DND-41 (cell line): Measurements from ENCODE around the gene NMUR1.
"Not testable (repeated sequence)": the region's sequence is repeated elsewhere in the genome, so short reads cannot be mapped to it uniquely, and the experiment has no call there.

Experiments used
- ATAC-seq: fragments of 200-7000 bp; cut with Tn5 transposase; 3 replicates; pipeline ENCODE4 v1.9.1; 2021; ENCODE audit warnings: low read depth; ENCODE audit not compliant: insufficient read depth
- DNase-seq: peaks from one replicate; pipeline ENCODE4 v3.0.0-alpha.2; 2020
- H2AFZ ChIP-seq: 2 replicates; pipeline ENCODE4 v1.6.0; 2012; ENCODE audit warnings: low read depth, low read length
- H3K27ac ChIP-seq: 2 replicates; pipeline ENCODE4 v1.5.1; 2012; ENCODE audit warnings: low read length, inconsistent platforms
- H3K27me3 ChIP-seq: fragments of 200-600 bp; sonication (generic); 2 replicates; pipeline ENCODE4 v1.6.0; 2012; ENCODE audit warnings: low read length, mild to moderate bottlenecking, inconsistent platforms; ENCODE audit not compliant: insufficient read depth, poor library complexity
- H3K36me3 ChIP-seq: 2 replicates; pipeline ENCODE4 v1.5.1; 2012; ENCODE audit warnings: low read length, inconsistent platforms; ENCODE audit not compliant: insufficient read depth
- H3K4me1 ChIP-seq: 2 replicates; pipeline ENCODE4 v1.5.1; 2012; ENCODE audit warnings: mild to moderate bottlenecking, low read length; ENCODE audit not compliant: insufficient read depth
- H3K4me2 ChIP-seq: 2 replicates; pipeline ENCODE4 v1.6.0; 2012; ENCODE audit warnings: mild to moderate bottlenecking, moderate library complexity, low read length, inconsistent platforms; ENCODE audit not compliant: insufficient read depth
- H3K4me3 ChIP-seq, 2 experiments: fragments of 200-600 bp in 1 of 2; shearing (Covaris generic) in 1 of 2; 2 replicates each; pipeline ENCODE4 v1.5.1; 2012 to 2016; ENCODE audit warnings: inconsistent platforms in 2 of 2, low read length in 2 of 2, mild to moderate bottlenecking in 2 of 2, low read depth in 1 of 2, moderate library complexity in 1 of 2
- H3K79me2 ChIP-seq: 2 replicates; pipeline ENCODE4 v1.6.0; 2012; ENCODE audit warnings: low read length, inconsistent platforms; ENCODE audit not compliant: insufficient read depth
- H3K9ac ChIP-seq: 2 replicates; pipeline ENCODE4 v1.6.0; 2012; ENCODE audit warnings: low read depth, mild to moderate bottlenecking, inconsistent platforms, low read length, moderate library complexity
- H3K9me3 ChIP-seq: 2 replicates; pipeline ENCODE4 v1.5.1; 2012; ENCODE audit warnings: low read length, moderate library complexity, mild to moderate bottlenecking, inconsistent platforms; ENCODE audit not compliant: insufficient read depth, severe bottlenecking
- H4K20me1 ChIP-seq: 2 replicates; pipeline ENCODE4 v1.6.0; 2012; ENCODE audit warnings: low read length; ENCODE audit not compliant: insufficient read depth
- EZH2 ChIP-seq: IDR thresholded peaks from 3 replicates; pipeline ENCODE4 v1.6.1; 2012; ENCODE audit warnings: borderline replicate concordance, low read depth, mild to moderate bottlenecking, moderate library complexity, low read length, inconsistent platforms; ENCODE audit not compliant: severe bottlenecking
- TF ChIP-seq, protein P1 (sequence below): IDR thresholded peaks from 2 replicates; pipeline ENCODE4 v1.5.1; 2012; ENCODE audit warnings: borderline replicate concordance, low read length, moderate library complexity, mild to moderate bottlenecking; ENCODE audit not compliant: poor library complexity, severe bottlenecking; ENCODE audit errors: extremely low read depth

NMUR1 gene

DNA sequence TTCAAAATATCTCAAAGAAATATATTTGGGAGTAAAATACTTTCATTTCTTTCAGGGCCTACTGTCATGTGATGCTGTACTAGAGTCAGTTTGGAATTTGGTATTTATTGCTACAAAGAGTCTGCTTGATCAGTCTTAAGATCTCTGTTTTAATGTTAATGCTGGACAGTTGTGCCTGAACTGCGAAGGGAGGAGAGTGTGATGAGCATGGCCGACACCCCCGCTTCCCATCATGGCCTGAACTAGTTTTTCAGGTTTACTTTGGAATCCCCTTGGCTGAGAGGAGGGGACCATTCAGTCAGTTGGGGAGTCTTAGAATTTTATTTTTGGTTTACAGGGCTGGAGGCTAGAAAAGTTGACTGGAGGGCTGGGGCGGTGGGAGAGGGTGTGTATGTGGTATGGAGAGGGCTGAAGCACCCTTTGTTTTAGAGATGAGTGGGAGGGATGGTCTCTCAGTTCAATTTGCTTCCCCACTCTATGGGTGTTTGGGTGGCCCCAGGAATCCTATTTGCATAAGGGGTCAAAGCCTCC is 41.5 kb upstream of the NMUR1 start:
- no peak overlapping the region for H3K9ac ChIP-seq
- H3K36me3 ChIP-seq, result no peaks in the 10 kb centered on the region
- no peak overlapping the region for H2AFZ ChIP-seq
- ATAC-seq (no peak), DNase-seq (no peak)
- H3K4me3 ChIP-seq, result no peak overlapping the region
- H4K20me1 ChIP-seq, result no peaks in the 10 kb centered on the region
- no peaks in the 10 kb centered on the region for H3K27me3 ChIP-seq
- H3K27ac ChIP-seq, result no peak overlapping the region
- H3K4me1 ChIP-seq, result no peaks in the 10 kb centered on the region
- H3K4me2 ChIP-seq, result no peak overlapping the region
- no peaks in the 10 kb centered on the region for H3K9me3 ChIP-seq
- no peaks in the 10 kb centered on the region for H3K79me2 ChIP-seq
- TF ChIP-seq, protein P1, sequence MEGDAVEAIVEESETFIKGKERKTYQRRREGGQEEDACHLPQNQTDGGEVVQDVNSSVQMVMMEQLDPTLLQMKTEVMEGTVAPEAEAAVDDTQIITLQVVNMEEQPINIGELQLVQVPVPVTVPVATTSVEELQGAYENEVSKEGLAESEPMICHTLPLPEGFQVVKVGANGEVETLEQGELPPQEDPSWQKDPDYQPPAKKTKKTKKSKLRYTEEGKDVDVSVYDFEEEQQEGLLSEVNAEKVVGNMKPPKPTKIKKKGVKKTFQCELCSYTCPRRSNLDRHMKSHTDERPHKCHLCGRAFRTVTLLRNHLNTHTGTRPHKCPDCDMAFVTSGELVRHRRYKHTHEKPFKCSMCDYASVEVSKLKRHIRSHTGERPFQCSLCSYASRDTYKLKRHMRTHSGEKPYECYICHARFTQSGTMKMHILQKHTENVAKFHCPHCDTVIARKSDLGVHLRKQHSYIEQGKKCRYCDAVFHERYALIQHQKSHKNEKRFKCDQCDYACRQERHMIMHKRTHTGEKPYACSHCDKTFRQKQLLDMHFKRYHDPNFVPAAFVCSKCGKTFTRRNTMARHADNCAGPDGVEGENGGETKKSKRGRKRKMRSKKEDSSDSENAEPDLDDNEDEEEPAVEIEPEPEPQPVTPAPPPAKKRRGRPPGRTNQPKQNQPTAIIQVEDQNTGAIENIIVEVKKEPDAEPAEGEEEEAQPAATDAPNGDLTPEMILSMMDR, result no peak
- no peak for TF ChIP-seq EZH2

DNA sequence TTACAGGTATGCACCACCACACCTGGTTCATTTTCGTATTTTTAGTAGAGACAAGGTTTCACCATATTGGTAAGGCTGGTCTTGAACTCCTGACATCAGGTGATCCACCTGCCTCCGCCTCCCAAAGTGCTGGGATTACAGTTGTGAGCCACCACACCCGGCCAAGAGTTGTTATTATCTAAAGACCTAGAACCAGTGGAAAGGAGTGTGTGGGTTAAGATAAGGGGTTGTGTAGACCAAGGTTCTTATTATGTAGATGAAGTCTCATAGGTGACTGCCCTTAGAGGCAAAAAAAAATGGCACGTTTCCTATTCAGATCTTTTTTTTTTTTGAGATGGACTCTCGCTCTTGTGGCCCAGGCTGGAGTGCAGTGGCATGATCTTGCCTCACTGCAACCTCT is 40.7 kb upstream of the NMUR1 start:
- not testable (repeated sequence) for H3K27ac ChIP-seq, H3K4me1 ChIP-seq, H3K79me2 ChIP-seq, H3K9ac ChIP-seq, ATAC-seq, H4K20me1 ChIP-seq, H3K4me2 ChIP-seq, H3K9me3 ChIP-seq, H3K4me3 ChIP-seq, H3K27me3 ChIP-seq, DNase-seq, H2AFZ ChIP-seq, H3K36me3 ChIP-seq

DNA sequence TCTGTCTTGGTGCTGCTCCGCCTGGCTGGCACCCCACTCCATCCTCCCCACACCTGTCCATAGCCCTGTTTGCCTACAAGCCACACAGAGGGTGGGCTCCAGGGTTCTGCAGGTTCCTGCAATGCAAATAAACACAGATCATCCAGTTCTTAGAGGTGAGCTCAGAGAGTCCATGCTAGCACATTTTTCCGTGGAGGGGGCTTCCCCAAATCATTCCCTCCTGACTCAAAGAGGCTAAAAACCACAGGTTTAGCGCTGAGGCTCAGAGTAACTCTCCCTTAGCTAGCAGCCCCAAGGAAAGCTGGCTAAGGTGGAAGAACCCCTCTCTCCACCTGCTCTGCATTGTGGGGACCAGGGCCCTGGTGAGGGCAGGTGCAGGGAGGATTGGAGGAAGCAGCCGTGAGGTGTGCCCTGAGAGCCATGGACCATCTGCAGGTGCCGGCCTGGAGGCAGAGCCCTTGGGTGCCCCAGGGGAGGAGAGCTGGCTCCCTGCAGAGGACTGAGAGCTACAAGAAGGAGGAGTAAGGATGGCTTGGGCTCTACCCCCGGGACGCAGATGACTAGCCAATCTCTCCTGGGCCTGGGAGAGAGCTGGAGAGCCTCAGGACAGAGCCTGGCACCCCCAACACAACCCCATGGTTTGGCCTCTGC is 38.7 kb upstream of the NMUR1 start:
- H3K27ac ChIP-seq, result no peak overlapping the region
- no peaks in the 10 kb centered on the region for H3K36me3 ChIP-seq
- H3K4me3 ChIP-seq, result no peak overlapping the region
- no peaks in the 10 kb centered on the region for H3K27me3 ChIP-seq
- ATAC-seq (no peak), DNase-seq (no peak)
- no peaks in the 10 kb centered on the region for H3K79me2 ChIP-seq
- H3K9ac ChIP-seq, result no peak overlapping the region
- no peak overlapping the region for H2AFZ ChIP-seq
- no peak for TF ChIP-seq EZH2
- H3K4me2 ChIP-seq, result no peak overlapping the region
- H3K9me3 ChIP-seq, result no peaks in the 10 kb centered on the region
- no peaks in the 10 kb centered on the region for H3K4me1 ChIP-seq
- no peaks in the 10 kb centered on the region for H4K20me1 ChIP-seq

DNA sequence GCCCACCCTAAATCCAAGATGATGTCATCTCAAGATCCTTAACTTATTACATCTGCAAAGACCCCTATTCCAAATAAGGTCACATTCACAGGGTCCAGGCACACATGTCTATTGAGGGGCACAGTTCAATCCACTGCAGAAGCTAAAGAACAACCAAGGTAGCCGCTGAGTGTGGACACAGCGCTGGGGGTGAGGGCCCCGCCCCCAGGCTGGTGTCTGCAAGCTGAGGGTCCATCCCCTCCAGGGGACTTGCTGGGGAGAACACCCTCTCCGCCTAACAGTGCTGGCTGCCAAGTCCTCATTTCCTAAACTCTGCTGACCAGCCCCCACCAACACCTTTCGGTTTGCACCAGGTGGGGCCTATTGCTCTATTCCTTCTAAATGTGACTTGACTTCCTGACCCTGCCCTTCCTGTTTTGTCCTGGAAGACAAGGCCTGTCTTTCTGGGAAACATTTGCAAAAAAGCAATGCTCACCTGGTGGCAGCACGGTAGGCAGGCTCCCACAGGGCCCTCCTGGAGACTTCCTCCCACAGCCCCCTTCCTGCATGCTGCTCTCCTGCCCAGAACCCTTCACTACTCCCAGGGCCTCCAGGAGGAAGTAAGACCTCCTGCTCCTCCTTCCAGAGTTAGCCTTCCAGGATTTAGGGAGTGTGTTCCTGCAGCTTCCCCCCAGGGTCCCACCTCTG is 38.0 kb upstream of the NMUR1 start:
- Histone ChIP-seq H3K27ac (no peak overlapping the region), H3K79me2 (no peaks in the 10 kb centered on the region), H4K20me1 (no peaks in the 10 kb centered on the region), H3K9ac (no peak overlapping the region), H2AFZ (no peak overlapping the region), H3K4me2 (no peak overlapping the region), H3K4me1 (no peaks in the 10 kb centered on the region), H3K36me3 (no peaks in the 10 kb centered on the region), H3K9me3 (no peaks in the 10 kb centered on the region), H3K4me3 (no peak overlapping the region), H3K27me3 (no peaks in the 10 kb centered on the region)
- DNase-seq, result no peak
- ATAC-seq, result no peak; the same call in 2 of the 3 replicates
- no peak for TF ChIP-seq EZH2
- TF ChIP-seq, protein P1, result no peak
